ENCODE measurements around the gene SMIM13.

SMIM13 gene

GRCh38 chr6:11143394-11144371, 50.0 kb downstream of the SMIM13 start:
- no peak overlapping the region for H3K4me3 ChIP-seq (IDR thresholded peaks at IDR 0.05; ENCODE audit: insufficient read depth, low read depth, low read length)
- H2AFZ ChIP-seq (ENCODE audit: low read depth), result no peak overlapping the region
- no peaks in the 10 kb centered on the region for H4K20me1 ChIP-seq (ENCODE audit: insufficient read depth)
- H3K27ac ChIP-seq, result no peak overlapping the region
- H3K27me3 ChIP-seq (ENCODE audit: insufficient read depth, low read depth), result no peaks in the 10 kb centered on the region
- H3K9ac ChIP-seq, result no peak overlapping the region
- no peaks in the 10 kb centered on the region for H3K79me2 ChIP-seq (ENCODE audit: insufficient read depth, low read depth)
- TF ChIP-seq CTCF (conservative IDR thresholded peaks at IDR 0.05; ENCODE audit: low read depth, low read length), result no peak
- no peak overlapping the region for H3K4me2 ChIP-seq
- H3K4me1 ChIP-seq (ENCODE audit: low read depth, poor library complexity, severe bottlenecking), result peaks cover 3% of the 10 kb centered on the region
- no peaks in the 10 kb centered on the region for H3K36me3 ChIP-seq (ENCODE audit: insufficient read depth)

- no peak overlapping the region for H3K9ac ChIP-seq
These were observed 50.8 kb downstream of the SMIM13 start for GRCh38 chr6:11144393-11144851.

GRCh38 chr6:11146117-11146826, 52.6 kb downstream of the SMIM13 start:
- H4K20me1 ChIP-seq (ENCODE audit: insufficient read depth), result no peaks in the 10 kb centered on the region
- no peaks in the 10 kb centered on the region for H3K36me3 ChIP-seq (ENCODE audit: insufficient read depth)
- H3K79me2 ChIP-seq (ENCODE audit: insufficient read depth, low read depth), result no peaks in the 10 kb centered on the region
- H3K27ac ChIP-seq, result no peak overlapping the region
- peaks cover 3% of the 10 kb centered on the region for H3K4me1 ChIP-seq (ENCODE audit: low read depth, poor library complexity, severe bottlenecking)
- no peaks in the 10 kb centered on the region for H3K27me3 ChIP-seq (ENCODE audit: insufficient read depth, low read depth)
- no peak overlapping the region for H3K4me2 ChIP-seq
- H3K9ac ChIP-seq, result no peak overlapping the region
- H2AFZ ChIP-seq (ENCODE audit: low read depth), result no peak overlapping the region
- no peak overlapping the region for H3K4me3 ChIP-seq (IDR thresholded peaks at IDR 0.05; ENCODE audit: insufficient read depth, low read depth, low read length)
- TF ChIP-seq CTCF (conservative IDR thresholded peaks at IDR 0.05; ENCODE audit: low read depth, low read length), result no peak

More at GRCh38 chr6:11144393-11144851, 50.8 kb downstream of the SMIM13 start:
- H3K27me3 ChIP-seq (ENCODE audit: insufficient read depth, low read depth), result no peaks in the 10 kb centered on the region
- H3K79me2 ChIP-seq (ENCODE audit: insufficient read depth, low read depth), result no peaks in the 10 kb centered on the region
- peak; percentile 96 for TF ChIP-seq CTCF (conservative IDR thresholded peaks at IDR 0.05; ENCODE audit: low read depth, low read length)
- H4K20me1 ChIP-seq (ENCODE audit: insufficient read depth), result no peaks in the 10 kb centered on the region
- no peak overlapping the region for H3K4me2 ChIP-seq
- H3K4me3 ChIP-seq (IDR thresholded peaks at IDR 0.05; ENCODE audit: insufficient read depth, low read depth, low read length), result no peak overlapping the region
- no peaks in the 10 kb centered on the region for H3K36me3 ChIP-seq (ENCODE audit: insufficient read depth)
- no peak overlapping the region for H3K27ac ChIP-seq
- peak overlapping the region; percentile 8; the same call in 1 of the 2 replicates for H2AFZ ChIP-seq (ENCODE audit: low read depth)
- H3K4me1 ChIP-seq (ENCODE audit: low read depth, poor library complexity, severe bottlenecking), result peaks cover 3% of the 10 kb centered on the region

DNA sequence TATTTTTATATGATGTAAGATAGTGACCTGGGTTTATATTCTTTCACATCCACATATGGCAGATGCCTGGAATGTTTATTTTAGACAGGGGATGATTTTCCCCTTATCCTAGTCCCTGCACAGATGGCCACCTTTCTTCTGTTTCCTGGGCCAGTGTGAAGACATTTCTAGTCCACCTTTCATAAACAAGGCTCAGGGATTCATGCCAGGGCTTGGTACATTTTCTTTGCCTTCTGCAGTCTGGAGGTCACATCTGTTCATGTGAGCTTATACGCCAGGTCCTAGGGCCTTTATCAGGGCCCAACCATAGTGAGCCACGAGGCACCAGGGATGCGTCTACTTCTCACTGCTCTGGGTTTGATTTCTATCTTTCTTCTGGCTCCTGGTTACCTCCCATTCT, 55.9 kb downstream of the SMIM13 start:
- Histone ChIP-seq H3K9ac (no peak overlapping the region), H3K27ac (no peak overlapping the region), H3K79me2 (ENCODE audit: insufficient read depth, low read depth) (no peaks in the 10 kb centered on the region), H2AFZ (ENCODE audit: low read depth) (no peak overlapping the region), H3K27me3 (ENCODE audit: insufficient read depth, low read depth) (no peaks in the 10 kb centered on the region), H3K4me3 (IDR thresholded peaks at IDR 0.05; ENCODE audit: insufficient read depth, low read depth, low read length) (no peak overlapping the region), H3K4me2 (no peak overlapping the region), H3K4me1 (ENCODE audit: low read depth, poor library complexity, severe bottlenecking) (peaks cover 1% of the 10 kb centered on the region), H3K36me3 (ENCODE audit: insufficient read depth) (no peaks in the 10 kb centered on the region), H4K20me1 (ENCODE audit: insufficient read depth) (no peaks in the 10 kb centered on the region)
- TF ChIP-seq CTCF (conservative IDR thresholded peaks at IDR 0.05; ENCODE audit: low read depth, low read length), result no peak
